H9 (cell line): ENCODE data around the gene CLRN3. TPM values are rescaled to one million over a fixed set of nuclear protein-coding genes. Genes with fewer than 3 reads are reported as not detected.

ENCODE experiments used
- DNase-seq: peaks from one replicate; pipeline ENCODE4 v3.0.0-alpha.2; 2017
- H2AFZ ChIP-seq: one replicate; pipeline ENCODE4 v1.6.1; 2013; ENCODE audit warnings: mild to moderate bottlenecking, low read length, control low read depth, moderate library complexity
- H2AK5ac ChIP-seq: 2 replicates; pipeline ENCODE4 v1.6.1; 2013; ENCODE audit warnings: low read length, control low read depth, mixed read lengths; ENCODE audit not compliant: insufficient read length
- H2BK120ac ChIP-seq: one replicate; pipeline ENCODE4 v1.6.1; 2013; ENCODE audit warnings: low read depth, mild to moderate bottlenecking, low read length, control low read depth, inconsistent platforms; ENCODE audit not compliant: poor library complexity, severe bottlenecking
- H2BK12ac ChIP-seq: 2 replicates; pipeline ENCODE4 v1.6.1; 2013; ENCODE audit warnings: low read length, control low read depth, mixed read lengths, low read depth; ENCODE audit not compliant: insufficient read length
- H2BK15ac ChIP-seq: 2 replicates; pipeline ENCODE4 v1.6.1; 2013; ENCODE audit warnings: low read depth, low read length, control low read depth
- H2BK20ac ChIP-seq: one replicate; pipeline ENCODE4 v1.6.1; 2013; ENCODE audit warnings: low read depth, mild to moderate bottlenecking, low read length, control low read depth, inconsistent platforms; ENCODE audit not compliant: poor library complexity, severe bottlenecking
- H2BK5ac ChIP-seq: 2 replicates; pipeline ENCODE4 v1.6.1; 2013; ENCODE audit warnings: low read length, control low read depth, mixed read lengths; ENCODE audit not compliant: insufficient read length
- H3K14ac ChIP-seq: 2 replicates; pipeline ENCODE4 v1.6.1; 2013; ENCODE audit warnings: low read length, control low read depth; ENCODE audit not compliant: insufficient read depth
- H3K18ac ChIP-seq: 2 replicates; pipeline ENCODE4 v1.6.1; 2013; ENCODE audit warnings: low read depth, mild to moderate bottlenecking, mixed read lengths, low read length, control low read depth; ENCODE audit not compliant: insufficient read length
- H3K23ac ChIP-seq: 2 replicates; pipeline ENCODE4 v1.6.1; 2013; ENCODE audit warnings: low read length, control low read depth, mixed read lengths, low read depth; ENCODE audit not compliant: insufficient read length
- H3K23me2 ChIP-seq: 2 replicates; pipeline ENCODE4 v1.6.1; 2013; ENCODE audit warnings: low read depth, mild to moderate bottlenecking, mixed read lengths, low read length, control low read depth; ENCODE audit not compliant: insufficient read length, poor library complexity, severe bottlenecking
- H3K27ac ChIP-seq: 2 replicates; pipeline ENCODE4 v1.5.1; 2013; ENCODE audit warnings: low read length, control low read depth, mixed read lengths, low read depth; ENCODE audit not compliant: insufficient read length
- H3K27me3 ChIP-seq: 2 replicates; pipeline ENCODE4 v1.6.1; 2013; ENCODE audit warnings: low read length, control low read depth, inconsistent platforms; ENCODE audit not compliant: insufficient read depth
- H3K4ac ChIP-seq: 2 replicates; pipeline ENCODE4 v1.6.1; 2013; ENCODE audit warnings: low read depth, mild to moderate bottlenecking, control low read depth, inconsistent platforms, low read length, moderate library complexity
- H3K4me1 ChIP-seq: 2 replicates; pipeline ENCODE4 v1.6.1; 2013; ENCODE audit warnings: low read length, control low read depth, inconsistent platforms; ENCODE audit not compliant: insufficient read depth
- H3K4me2 ChIP-seq: 2 replicates; pipeline ENCODE4 v1.6.1; 2013; ENCODE audit warnings: low read length, control low read depth, mixed read lengths; ENCODE audit not compliant: insufficient read length, insufficient read depth
- H3K56ac ChIP-seq: 2 replicates; pipeline ENCODE4 v1.6.1; 2013; ENCODE audit warnings: low read depth, mild to moderate bottlenecking, mixed read lengths, low read length, control low read depth; ENCODE audit not compliant: insufficient read length
- H3K79me1 ChIP-seq: 2 replicates; pipeline ENCODE4 v1.6.1; 2013; ENCODE audit warnings: low read depth, mild to moderate bottlenecking, moderate library complexity, low read length, control low read depth, inconsistent platforms; ENCODE audit not compliant: insufficient read depth, poor library complexity, severe bottlenecking
- H3K79me2 ChIP-seq: 2 replicates; pipeline ENCODE4 v1.6.1; 2013; ENCODE audit warnings: low read length, control low read depth, inconsistent platforms; ENCODE audit not compliant: insufficient read depth
- H3K9ac ChIP-seq: 2 replicates; pipeline ENCODE4 v1.6.1; 2013; ENCODE audit warnings: low read length, control low read depth, mixed read lengths; ENCODE audit not compliant: insufficient read length; ENCODE audit errors: extremely low read depth
- H3K9me3 ChIP-seq: one replicate; pipeline ENCODE4 v1.6.1; 2013; ENCODE audit warnings: low read depth, low read length, inconsistent platforms; ENCODE audit not compliant: control insufficient read depth
- H3T11ph ChIP-seq: one replicate; pipeline ENCODE4 v1.6.1; 2013; ENCODE audit warnings: mild to moderate bottlenecking, low read length, control low read depth, inconsistent platforms
- H4K20me1 ChIP-seq: one replicate; pipeline ENCODE4 v1.6.1; 2013; ENCODE audit not compliant: control insufficient read depth, insufficient read length, insufficient read depth
- H4K5ac ChIP-seq: 2 replicates; pipeline ENCODE4 v1.6.1; 2013; ENCODE audit warnings: low read depth, mild to moderate bottlenecking, mixed read lengths, low read length, control low read depth; ENCODE audit not compliant: insufficient read length
- H4K8ac ChIP-seq: replicated peaks from 2 replicates; pipeline ENCODE4 v1.6.1; 2013; ENCODE audit warnings: low read length, control low read depth, mixed read lengths, low read depth; ENCODE audit not compliant: insufficient read length
- H4K91ac ChIP-seq: 2 replicates; pipeline ENCODE4 v1.6.1; 2013; ENCODE audit warnings: low read depth, mild to moderate bottlenecking, moderate library complexity, mixed read lengths, low read length, control low read depth; ENCODE audit not compliant: insufficient read length
- H3K27ac Mint-ChIP-seq, 3 experiments: 2 replicates in 2 of 3; 3 replicates in 1 of 3; pipeline ENCODE4 v1.8.0; 2020 to 2021; ENCODE audit warnings: mixed read lengths in 3 of 3, mild to moderate bottlenecking in 1 of 3, moderate library complexity in 1 of 3
- H3K27me3 Mint-ChIP-seq: 2 replicates; pipeline ENCODE4 v1.8.0; 2021; ENCODE audit warnings: low read depth, mild to moderate bottlenecking, moderate library complexity, mixed read lengths
- H3K36me3 Mint-ChIP-seq, 3 experiments: 2 replicates in 2 of 3; 3 replicates in 1 of 3; pipeline ENCODE4 v1.8.0; 2020 to 2021; ENCODE audit warnings: low read depth in 3 of 3, mixed read lengths in 3 of 3; ENCODE audit not compliant: insufficient read depth in 1 of 3
- H3K4me1 Mint-ChIP-seq, 2 experiments: 2 replicates each; pipeline ENCODE4 v1.8.0; 2020; ENCODE audit warnings: mixed read lengths in 2 of 2
- H3K4me3 Mint-ChIP-seq, 2 experiments: 2 replicates in 1 of 2; 3 replicates in 1 of 2; pipeline ENCODE4 v1.8.0; 2020 to 2021; ENCODE audit warnings: mild to moderate bottlenecking in 2 of 2, mixed read lengths in 2 of 2, moderate library complexity in 1 of 2
- H3K9me3 Mint-ChIP-seq, 2 experiments: 2 replicates in 1 of 2; 3 replicates in 1 of 2; pipeline ENCODE4 v1.8.0; 2020; ENCODE audit warnings: mild to moderate bottlenecking in 2 of 2, mixed read lengths in 2 of 2, moderate library complexity in 1 of 2
- CTCF ChIP-seq: fragments of 200-600 bp; sonication (generic); conservative IDR thresholded peaks from 3 replicates; pipeline ENCODE4 v1.8.0; 2021; ENCODE audit warnings: antibody characterized with exemption, mild to moderate bottlenecking
- WGBS: extraction: QIAGEN DNeasy Blood & Tissue Kit; methylation state at CpG from one replicate; pipeline ENCODE4 v1.1.7; 2013; ENCODE audit warnings: missing lambda C conversion rate, low lambda C conversion rate, mixed read lengths; ENCODE audit not compliant: insufficient read length; ENCODE audit errors: extremely low coverage; 5-methylcytosine and 5-hydroxymethylcytosine counted together
- total RNA-seq: library from RNA; stranded (reverse); gene quantifications from 2 replicates; pipeline ENCODE4 v1.2.1, GENCODE V29; 2021

Gene CLRN3
- total RNA-seq, 1 experiment from 2014 or later = not detected

- no peaks in the 10 kb centered on the region for H3K79me1 ChIP-seq
- no peak overlapping the region for H3K4ac ChIP-seq
- no peak overlapping the region for H2BK20ac ChIP-seq
- no peak overlapping the region for H2BK120ac ChIP-seq
- H4K5ac ChIP-seq = no peak overlapping the region
- H3K9ac ChIP-seq = no peak overlapping the region
- no peak overlapping the region for H3K18ac ChIP-seq
- no peak overlapping the region for H3K4me2 ChIP-seq
- H3K27ac Mint-ChIP-seq = peak overlapping the region in 1 of 3 experiments; percentile 57; a peak in 1 of 7 replicates
- no peak overlapping the region for H2BK5ac ChIP-seq
- H3K79me2 ChIP-seq = no peaks in the 10 kb centered on the region
- H2BK12ac ChIP-seq = no peak overlapping the region
- H2AFZ ChIP-seq = no peak overlapping the region
- H3K56ac ChIP-seq = no peak overlapping the region
- H3K4me1 Mint-ChIP-seq = peaks cover 7 to 13% of the 10 kb centered on the region in 2 experiments
- no peak overlapping the region for H4K91ac ChIP-seq
- no peaks in the 10 kb centered on the region for H3K4me1 ChIP-seq
- no peaks in the 10 kb centered on the region for H3K36me3 Mint-ChIP-seq
- H3T11ph ChIP-seq = no peak overlapping the region
- H3K27ac ChIP-seq = no peak overlapping the region
- peaks cover 4% of the 10 kb centered on the region for H3K23me2 ChIP-seq
- no peak for TF ChIP-seq CTCF
- WGBS = no CpG with 5 or more reads among the region's 10 CpGs
- no peak overlapping the region for H3K14ac ChIP-seq
- H3K9me3 ChIP-seq = no peaks in the 10 kb centered on the region
- no peak overlapping the region for H2BK15ac ChIP-seq
- no peak overlapping the region for H2AK5ac ChIP-seq
- no peak overlapping the region; a peak in 1 of 5 replicates for H3K4me3 Mint-ChIP-seq
- H3K9me3 Mint-ChIP-seq = no peaks in the 10 kb centered on the region
- no peak overlapping the region for H3K23ac ChIP-seq
- no peaks in the 10 kb centered on the region for H3K27me3 ChIP-seq
- no peak for DNase-seq
- H4K20me1 ChIP-seq = no peaks in the 10 kb centered on the region
- no peak overlapping the region for H4K8ac ChIP-seq
- H3K27me3 Mint-ChIP-seq = peaks cover 32% of the 10 kb centered on the region
These were observed 41.8 kb downstream of the CLRN3 start for GRCh38 chr10:127850944-127851343.
